GM19372 (cell line): ENCODE measurements around the gene CPXM2.

Source experiments
- ATAC-seq: cut with Tn5 transposase; IDR thresholded peaks from one replicate; pipeline ENCODE4 v1.9.1; 2021; ENCODE audit warnings: mild to moderate bottlenecking, low read depth, moderate library complexity; ENCODE audit not compliant: unreplicated experiment

CPXM2 gene

DNA sequence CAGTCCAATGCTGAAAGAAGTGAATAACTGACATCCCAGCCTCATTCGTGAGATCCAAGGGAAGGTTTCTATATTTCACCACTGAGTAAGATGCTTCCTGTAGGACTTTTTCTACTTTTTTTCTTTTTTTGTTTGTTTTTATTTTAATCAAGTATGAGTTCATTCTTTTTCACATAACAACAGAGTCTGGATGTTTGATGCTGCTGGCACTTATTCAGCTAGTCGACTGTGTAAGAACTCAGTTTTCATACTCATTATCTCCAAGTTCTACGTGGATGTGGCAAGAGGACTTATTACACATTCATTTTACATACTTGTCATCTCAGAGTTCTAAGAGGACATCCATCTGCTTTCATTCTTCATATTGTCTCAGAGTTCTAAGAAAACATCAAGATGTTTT lies 86.9 kb downstream of the CPXM2 start:
- ATAC-seq: no peak

DNA sequence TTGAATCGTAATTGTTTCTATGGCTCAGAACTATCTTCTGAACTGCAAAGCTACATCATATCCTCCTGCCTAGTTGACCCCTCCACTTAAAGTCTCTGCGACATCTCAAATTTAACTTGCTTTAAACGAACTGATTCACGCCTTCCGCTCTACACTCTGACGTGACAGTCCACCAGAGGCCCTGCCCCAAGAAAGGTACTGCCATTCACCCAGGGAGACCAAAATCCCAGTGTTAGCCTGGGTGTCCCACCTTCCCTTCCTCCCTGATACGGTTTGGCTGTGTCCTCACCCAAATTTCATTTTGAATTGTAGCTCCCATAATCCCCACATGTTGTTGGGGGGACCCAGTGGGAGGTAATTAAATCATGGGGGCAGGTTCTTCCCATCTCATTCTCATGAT lies 90.8 kb downstream of the CPXM2 start:
- no peak for ATAC-seq

DNA sequence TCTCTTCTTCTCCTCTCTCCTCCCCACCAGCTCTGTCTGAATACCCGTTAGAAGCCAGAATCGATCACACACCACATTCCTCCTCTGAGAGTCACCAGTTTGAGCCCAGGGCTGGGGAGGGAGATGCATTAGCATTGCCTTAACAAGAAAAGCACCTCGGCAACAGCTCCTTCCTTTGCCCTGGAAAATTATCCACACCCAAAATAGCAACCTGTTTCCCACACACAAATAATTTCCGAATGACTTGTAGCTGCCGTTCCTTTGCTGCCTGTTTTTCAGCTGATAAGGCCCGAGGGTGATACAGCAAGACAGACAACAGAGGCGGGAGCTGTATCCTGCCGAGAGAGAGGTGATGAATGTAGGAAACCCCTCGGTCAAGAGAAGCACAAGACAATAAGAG lies 91.3 kb downstream of the CPXM2 start:
- no peak for ATAC-seq

DNA sequence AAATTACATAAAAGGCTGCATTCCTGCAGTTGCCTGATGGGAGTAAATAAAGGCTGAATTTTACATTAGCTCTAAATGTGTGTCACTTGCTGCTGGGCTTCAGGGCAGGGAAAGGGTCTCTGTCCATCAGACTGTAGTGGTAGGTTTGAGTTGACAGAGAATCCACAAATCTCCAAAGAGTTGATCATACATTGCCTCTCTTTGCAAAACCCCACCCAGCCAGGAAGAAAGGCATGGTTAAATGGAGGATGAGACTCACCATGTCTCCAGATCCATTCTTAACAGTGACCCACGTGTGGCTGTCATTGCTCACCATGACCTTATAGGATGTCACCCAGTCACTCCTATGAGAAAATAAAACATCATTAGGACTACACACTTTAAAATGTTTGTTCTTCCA lies 92.8 kb downstream of the CPXM2 start:
- no peak for ATAC-seq

DNA sequence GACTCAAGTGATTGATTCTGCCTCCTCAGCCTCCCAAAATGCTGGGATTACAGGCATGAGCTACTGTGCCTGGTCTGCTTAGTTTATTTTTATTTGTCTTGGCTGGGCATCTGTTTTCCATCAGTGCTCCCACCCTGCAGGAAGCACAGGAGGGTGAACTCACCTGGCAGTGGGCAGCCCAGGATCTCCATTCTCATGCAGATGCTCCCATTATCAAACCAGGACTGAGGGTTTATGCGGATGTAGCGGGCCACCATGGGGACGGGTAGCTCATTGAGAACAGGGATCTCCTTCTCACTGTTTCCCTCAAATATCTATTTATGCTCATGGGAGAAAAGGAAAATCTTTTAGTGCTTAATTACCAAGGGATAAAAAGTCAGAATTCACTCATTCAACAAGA lies 93.8 kb downstream of the CPXM2 start:
- no peak for ATAC-seq

DNA sequence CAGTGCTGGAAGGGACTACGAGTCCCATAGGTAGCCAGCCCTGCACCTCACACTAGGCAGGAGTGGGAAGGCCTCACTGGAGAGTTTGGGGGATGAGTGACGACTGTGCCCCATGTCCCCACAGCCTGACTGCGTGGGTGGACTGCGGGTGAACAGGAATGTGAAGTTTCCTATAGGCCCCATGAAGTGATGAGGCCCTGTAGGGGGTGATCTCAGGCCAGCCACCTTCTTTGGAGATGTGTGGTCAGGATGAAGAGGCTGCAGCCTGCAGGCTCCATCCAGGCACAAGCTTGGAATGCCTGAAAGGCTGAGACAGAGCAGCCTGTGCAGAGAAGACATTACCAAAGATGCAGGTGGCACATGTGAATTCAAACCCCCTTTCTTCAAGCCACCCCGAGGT lies 94.9 kb downstream of the CPXM2 start:
- no peak for ATAC-seq

DNA sequence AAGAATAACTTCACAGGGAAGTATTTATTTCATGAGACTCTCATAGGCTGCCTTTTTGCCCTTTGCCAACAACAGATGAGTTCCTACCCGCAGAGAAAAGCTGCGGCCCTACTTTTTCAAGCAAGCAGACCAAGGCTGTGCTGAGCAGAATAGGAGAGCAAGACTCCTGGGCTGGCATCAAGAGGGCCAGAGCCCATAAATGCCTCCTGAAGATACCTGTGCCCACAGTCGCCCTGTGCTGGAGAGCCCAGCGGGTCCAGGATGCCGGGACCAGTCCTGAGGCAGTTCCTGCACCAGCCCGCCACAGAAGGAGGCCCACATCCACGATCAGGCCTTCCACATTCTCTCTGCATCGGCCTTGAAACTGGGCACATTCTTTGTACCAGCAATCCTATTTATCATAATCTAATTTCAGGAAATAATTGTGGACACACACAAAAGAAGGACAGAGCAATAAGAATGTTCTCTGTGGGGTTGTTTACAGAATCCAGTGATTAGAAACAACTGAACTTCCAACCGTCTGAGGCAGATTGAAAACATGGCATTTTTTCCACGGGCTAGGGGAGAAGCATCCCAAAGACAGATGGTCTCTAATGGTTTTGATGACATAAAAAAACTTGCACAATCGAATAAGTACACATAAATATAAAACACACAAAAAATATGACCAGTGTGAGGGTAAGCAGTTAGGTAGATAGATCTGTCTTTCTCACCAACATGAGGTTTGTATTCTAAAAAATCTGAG lies 95.6 kb downstream of the CPXM2 start:
- ATAC-seq: no peak

DNA sequence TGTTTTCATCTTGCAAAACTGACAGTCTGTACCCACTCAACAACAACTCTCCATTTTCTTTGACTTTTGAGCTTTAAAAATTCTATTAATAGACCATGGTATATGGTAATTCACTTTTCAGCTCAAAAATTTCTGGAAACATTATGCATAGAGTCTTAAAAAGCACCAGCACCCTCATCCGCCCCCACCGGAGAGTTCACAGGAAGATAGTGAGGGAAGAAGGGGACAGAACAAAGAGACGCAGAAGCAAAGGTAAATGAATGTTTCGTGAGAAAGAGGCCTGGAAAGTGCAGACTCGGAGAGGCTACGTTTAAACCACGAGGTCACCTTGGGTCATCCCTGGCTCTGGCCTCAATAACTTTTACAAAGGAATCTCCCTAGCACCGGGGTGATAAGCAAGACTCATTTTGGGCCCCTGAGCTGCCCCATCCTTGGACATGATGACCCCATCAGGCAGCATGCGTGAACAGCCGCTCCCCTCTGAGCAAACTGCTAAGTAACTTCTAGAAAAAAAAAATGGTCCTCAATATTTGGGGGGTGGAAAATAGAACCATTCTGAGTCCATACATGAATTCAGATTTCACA lies 96.3 kb downstream of the CPXM2 start:
- no peak for ATAC-seq

DNA sequence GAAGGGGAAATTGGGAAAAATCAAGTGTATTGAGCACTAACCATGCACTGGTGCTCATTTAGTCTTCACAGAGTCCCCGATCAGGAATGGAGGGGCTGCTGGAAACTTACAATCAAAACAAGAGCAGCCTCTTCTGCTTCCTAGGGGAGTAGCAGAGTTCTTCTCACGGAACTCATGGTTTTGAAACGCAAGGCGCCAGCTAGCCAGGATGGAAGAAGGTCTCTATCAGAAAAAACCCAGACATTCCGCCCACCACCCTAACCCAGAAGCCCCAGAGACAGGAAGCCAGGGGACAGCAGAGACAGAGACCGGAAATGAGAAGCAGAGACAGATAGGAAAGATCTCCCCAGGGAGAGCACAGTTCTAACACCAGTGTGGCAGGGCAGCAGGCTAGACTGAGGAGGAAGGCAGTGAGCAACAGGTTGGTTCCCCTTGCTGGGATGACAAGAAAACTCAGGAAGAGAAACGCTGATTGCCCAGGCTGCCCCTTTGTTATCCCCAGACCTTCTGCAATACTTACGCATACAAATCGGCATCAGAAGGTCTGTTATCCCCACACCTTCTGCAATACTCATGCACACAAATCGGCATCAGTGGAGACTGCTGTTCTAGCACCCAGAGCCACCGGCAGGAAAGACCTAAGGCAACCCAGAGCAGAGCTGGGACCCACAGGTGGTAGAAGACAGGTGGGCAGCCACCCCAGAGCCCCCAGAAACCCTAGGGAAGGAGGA lies 99.2 kb downstream of the CPXM2 start:
- ATAC-seq: no peak

DNA sequence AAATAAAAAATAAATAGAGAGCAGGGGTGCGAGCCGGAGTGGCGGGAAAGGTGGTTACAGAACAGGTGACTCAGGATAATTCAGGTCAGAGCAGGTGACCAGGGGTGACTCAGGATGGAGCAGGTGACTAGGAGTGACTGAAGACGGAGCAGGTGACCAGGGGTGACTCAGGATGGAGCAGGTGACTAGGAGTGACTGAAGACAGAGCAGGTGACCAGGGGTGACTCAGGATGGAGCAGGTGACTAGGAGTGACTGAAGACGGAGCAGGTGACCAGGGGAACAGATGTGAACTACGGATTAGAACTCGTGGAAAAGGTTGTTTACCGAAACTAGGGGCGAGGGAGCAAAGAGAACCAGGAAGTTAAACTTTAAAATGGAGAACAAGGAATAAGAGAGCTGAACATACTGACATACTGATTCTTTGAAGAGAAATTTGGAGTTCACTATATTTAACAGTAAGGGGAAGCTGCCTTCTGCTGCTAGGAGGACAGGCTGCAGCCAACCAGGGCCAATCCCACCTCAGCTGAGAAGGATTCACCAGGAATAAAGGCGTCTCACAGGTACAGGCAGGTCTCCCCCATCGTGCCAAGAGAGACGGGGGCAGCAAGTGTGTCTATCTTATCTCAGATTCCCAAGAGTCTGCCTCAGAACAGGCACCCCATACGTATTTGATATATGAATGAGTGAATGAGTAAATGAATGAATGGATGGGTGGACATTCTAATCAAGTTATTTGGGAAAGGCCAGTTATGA lies 101.3 kb downstream of the CPXM2 start:
- ATAC-seq: no peak

DNA sequence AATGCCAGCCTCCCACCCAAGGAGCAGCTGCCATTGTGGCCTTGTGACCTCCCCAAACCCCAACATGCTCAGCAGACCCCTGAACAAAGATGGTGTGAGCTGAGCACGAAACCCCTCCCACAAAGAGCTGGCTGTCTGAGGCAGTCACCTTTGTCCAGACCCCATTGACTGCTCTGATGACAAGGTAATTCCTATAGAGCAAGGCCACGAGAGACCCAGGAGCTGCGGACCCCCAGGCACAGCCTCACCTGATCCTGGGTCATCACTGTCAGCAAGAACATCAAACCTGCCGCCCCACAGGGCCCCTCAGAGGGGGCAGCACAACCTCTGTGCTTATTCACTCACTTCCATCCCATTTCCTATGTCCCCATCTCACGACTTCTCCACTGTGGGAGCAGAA lies 102.6 kb downstream of the CPXM2 start:
- no peak for ATAC-seq

DNA sequence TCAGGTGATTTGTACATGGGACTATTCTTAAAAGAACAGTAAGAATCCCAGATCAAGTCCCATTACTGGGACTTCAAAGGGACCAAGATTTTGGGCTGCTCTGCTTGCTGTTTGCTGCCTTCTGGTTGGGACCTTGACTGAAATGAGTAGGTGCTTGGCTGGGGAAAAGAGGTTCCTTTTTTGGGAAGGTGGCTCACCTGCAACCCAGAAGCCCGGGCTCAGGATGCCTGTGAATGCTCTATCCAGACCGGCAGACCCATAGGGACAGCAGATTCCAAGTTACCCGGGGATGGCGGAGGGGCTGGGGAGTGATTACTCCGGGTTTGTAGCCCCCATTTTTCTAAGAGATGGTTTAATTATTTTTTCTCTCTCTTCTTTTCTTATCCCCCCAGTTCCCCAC lies 104.0 kb downstream of the CPXM2 start:
- ATAC-seq: no peak

DNA sequence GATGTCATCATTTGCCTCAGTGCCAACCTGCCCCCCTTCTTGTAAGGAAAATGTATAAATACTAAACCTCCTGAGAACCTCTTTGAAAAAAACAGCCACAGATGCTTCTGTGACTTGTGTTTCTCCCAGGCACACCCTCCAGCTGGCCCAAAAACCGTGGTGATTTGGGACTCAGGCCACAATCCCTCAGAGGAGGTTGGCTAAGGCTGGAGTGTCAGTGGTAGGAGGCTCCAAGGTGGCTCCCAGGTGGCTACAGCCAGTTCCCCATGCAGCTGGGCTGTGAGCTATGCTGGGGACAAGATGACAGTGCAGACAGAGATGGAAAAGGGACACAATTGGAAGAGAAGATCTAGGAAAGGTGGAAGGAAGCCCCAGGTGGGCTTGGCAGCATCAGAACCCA lies 104.7 kb downstream of the CPXM2 start:
- no peak for ATAC-seq

DNA sequence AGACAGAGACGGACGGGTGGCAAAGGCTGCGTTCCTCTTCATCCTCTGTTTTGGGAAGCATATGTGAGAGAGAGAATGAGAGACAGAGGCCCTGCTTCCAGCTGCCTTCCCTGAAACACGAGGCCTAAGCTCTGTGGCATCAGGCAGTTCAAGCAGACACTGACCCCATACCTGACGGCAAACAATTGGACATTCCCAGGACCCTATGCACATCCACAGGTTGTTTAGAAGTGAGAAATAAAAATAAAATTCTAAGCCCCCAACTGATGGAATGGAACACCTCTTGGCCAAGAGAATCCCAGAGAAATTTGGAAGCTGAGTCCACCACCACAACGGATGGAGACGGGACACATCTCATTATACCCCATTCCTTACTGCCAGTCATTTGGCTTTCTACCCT lies 105.3 kb downstream of the CPXM2 start:
- ATAC-seq: no peak

DNA sequence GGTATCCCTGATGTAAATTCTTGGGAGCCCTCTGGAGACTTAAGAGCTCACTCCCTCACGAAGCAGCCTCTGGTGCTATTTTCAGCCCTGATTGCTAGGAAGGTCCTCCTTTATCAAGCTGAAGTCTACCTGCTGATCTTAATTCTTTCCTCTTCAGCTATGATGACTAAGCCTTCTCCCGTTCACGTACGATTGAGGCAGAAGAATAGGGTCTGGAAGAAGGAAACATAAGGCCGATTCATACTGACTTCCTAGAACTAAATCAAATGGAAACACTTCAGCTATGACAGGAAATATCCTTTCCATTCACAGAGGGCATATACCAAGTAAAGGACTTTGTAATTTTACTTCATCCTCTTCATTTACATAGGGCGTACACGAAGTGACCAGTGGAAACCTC lies 107.0 kb downstream of the CPXM2 start:
- ATAC-seq: no peak

DNA sequence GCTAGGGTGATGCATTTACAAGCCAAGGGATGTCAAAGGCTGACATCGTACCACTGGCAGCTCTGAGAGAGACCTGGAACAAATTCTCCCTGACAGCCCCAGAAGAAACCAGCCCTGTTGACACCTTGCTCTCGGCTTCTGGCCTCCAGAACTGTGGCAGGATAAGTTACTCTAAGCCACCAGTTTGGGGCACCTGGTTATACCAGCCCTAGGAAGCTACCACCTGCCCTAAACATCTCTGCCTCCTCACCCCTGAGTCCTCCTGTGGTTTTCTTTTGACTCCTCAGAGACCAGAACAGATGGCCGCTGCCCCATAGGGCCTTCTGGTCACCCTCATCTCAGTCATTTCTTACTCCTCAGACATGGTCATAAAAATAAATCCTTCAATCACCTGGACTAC lies 107.4 kb downstream of the CPXM2 start:
- ATAC-seq: no peak

DNA sequence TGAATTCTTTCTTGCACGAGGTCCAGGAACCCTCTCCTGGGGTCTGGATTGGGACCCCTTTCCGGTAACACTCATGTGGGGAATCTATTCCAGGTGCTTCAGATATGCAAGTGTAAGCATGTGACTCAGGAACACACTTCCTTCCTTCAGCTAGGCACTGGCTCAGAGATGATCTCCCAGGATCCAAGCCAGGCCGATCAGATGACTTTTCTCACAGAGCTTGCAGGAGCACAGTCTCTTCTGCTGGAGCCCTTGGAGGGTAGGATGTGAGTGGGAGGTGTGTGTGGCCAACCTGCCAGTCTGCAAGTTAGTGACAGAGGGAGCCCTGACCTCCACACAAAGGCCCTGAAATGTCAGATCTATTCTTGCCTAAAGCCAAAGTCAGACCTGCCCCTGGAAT lies 108.3 kb downstream of the CPXM2 start:
- ATAC-seq: no peak

DNA sequence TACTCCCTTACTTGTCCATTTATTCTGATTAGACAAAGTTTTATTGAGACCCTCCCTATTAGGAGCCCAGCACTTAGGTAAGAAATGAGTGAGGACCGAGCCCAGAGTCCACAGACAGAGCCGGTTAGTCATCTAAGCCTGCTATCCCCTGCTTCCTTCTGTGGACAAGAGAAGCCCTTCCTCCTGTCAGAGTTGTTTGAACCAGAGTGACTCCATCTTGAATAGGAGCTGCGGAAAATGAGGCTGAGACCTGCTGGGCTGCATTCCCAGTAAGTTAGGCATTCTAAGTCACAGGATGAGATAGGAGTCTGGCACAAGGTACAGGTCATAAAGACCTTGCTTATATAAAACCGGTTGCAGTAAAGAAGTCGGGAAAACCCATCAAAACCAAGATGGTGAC lies 109.1 kb downstream of the CPXM2 start:
- ATAC-seq: no peak

DNA sequence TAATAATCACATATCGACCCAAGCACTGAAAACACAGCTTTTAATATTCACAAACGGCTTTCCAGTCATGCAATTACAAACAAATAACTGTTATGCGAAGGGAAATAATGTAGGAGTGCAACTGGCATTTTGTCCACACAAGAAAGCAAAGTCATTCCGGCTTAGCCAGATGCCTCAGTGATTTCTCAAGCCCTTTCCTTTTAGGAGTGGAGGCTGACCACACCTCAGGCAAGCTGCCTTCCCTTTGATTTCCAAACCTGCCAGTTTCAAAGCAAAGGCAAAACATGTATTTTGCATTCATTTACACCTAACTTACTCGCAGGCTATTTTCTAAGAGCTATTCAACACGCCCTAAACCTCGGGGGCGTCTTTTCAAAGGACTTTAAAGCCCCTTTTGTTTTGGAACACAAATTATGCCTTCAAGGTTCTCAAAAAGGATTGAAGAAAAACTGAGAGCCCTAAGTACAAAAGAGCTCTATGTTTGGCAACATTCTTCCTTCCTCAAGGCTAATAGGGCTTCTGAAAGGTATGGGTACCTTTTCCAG lies 109.6 kb downstream of the CPXM2 start:
- ATAC-seq: no peak

DNA sequence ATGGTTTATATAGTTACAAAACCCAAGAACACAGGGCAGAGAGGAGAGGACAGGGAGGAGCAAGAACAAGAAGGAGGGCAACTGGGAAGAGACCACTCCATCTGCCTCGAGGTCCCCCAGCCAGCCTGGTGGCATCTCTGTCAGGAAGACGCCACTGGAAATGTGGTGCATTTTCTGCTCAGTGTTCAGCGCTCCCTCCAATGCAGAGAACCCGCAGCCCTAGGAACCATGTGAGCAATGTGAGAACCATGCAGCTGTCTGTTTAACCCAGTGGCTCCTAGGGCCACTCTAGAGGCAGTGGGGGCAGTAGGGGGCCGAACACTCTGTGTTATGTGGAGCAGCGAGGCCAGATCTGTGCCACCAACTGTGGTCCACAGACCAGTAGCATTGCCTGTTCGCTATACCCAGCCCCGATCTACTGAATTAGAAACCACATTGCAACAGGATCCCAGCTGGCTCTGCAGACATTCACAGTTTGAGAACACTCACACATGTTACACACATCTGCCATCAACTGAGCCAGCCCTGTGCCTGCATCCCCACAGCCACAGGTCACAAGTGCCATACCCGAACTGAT lies 110.2 kb downstream of the CPXM2 start:
- ATAC-seq: no peak
